ENCODE results near the gene GOLGA7B. TPM values are rescaled to one million over a fixed set of nuclear protein-coding genes. Genes with fewer than 3 reads are reported as not detected.

The GOLGA7B gene
- total and polyA plus RNA-seq, 9 of the 15 experiments (the other 6 are each of a cell fraction or from before 2014, with no cell fraction given): 0.03 to 0.07 (median 0.04) TPM; not detected in 3

GRCh38 chr10:97873569-97873968 is 23.9 kb downstream of the GOLGA7B start:
- ChIA-PET CTCF (ENCODE audit: low intra/inter-chr PET ratio) (no interaction called here), POLR2A (interaction anchor here (0.6 to 1.4 kb wide), 3 partner anchors 13 to 47 kb away, joined by 3 to 5 read pairs (median 3); no protein-coding TSS in a partner anchor)
- Histone ChIP-seq H3K79me2 (ENCODE audit: control insufficient read depth, insufficient read depth, low read length) (no peaks in the 10 kb centered on the region), H3K9ac (ENCODE audit: insufficient read depth in 1 of 2, low read depth in 2 of 2, low read length in 2 of 2) (no peak overlapping the region), H3K27me3 (ENCODE audit: control insufficient read depth in 2 of 2, insufficient read depth in 2 of 2, low read length in 2 of 2) (peaks cover 5 to 26% of the 10 kb centered on the region in 2 experiments; a peak in 4 of 5 replicates), H3K9me1 (ENCODE audit: control insufficient read depth, insufficient read depth, low read length) (no peaks in the 10 kb centered on the region), H3K4me2 (ENCODE audit: insufficient read depth, low read length) (no peak overlapping the region), H3K9me3 (replicated peaks; ENCODE audit: control insufficient read depth, insufficient read depth, low read depth, low read length) (no peaks in the 10 kb centered on the region), H3K4me1 (replicated peaks in 1 of 2; ENCODE audit: control insufficient read depth in 2 of 2, insufficient read depth in 2 of 2, low read length in 2 of 2) (peaks cover 5 to 7% of the 10 kb centered on the region in 2 experiments; a peak in 3 of 5 replicates), H3K4me3 (no peak overlapping the region), H2AFZ (ENCODE audit: low read depth, low read length) (no peak overlapping the region), H4K20me1 (replicated peaks; ENCODE audit: control insufficient read depth, insufficient read depth, low read length) (no peaks in the 10 kb centered on the region), H3K27ac (ENCODE audit: extremely low read depth, low read depth, low read length) (no peak overlapping the region), H3K36me3 (ENCODE audit: control insufficient read depth, insufficient read depth, low read length) (no peaks in the 10 kb centered on the region)
- no peak for FAIRE-seq
- no peak for DNase-seq (ENCODE audit: extremely low read depth in 1 of 4, low spot score in 3 of 4)
- intact Hi-C loops (cut with micrococcal nuclease): no loop called here
- BruUV-seq (replicated peaks): no TSS peak
- in situ Hi-C loops (cut with MboI): loop anchor here (25.0 kb wide), 1 partner anchor 111 kb away; the partner anchor contains the start of gene SFRP5
- 0% methylated on average over 6 of the region's 6 CpGs for WGBS (ENCODE audit: insufficient coverage, low coverage, missing lambda C conversion rate)
- no peak for TF ChIP-seq HBP1 (CRISPR knock-in tag; IDR thresholded peaks at IDR 0.05)
- TF ChIP-seq ZNF184 (CRISPR knock-in tag; IDR thresholded peaks at IDR 0.05): no peak
- no peak for TF ChIP-seq HMG20A (CRISPR knock-in tag; conservative IDR thresholded peaks at IDR 0.05)
- TF ChIP-seq ZNF384 (IDR thresholded peaks at IDR 0.05; ENCODE audit: low read depth, low read length): no peak
- no peak for TF ChIP-seq PHF8 (IDR thresholded peaks at IDR 0.05; ENCODE audit: borderline replicate concordance, low read length)
- TF ChIP-seq ZNF699 (CRISPR knock-in tag; IDR thresholded peaks at IDR 0.05; ENCODE audit: insufficient replicate concordance): no peak
- TF ChIP-seq SMARCC2 (IDR thresholded peaks at IDR 0.05; ENCODE audit: low read depth): no peak
- no peak for TF ChIP-seq E4F1 (CRISPR knock-in tag; IDR thresholded peaks at IDR 0.05; ENCODE audit: borderline replicate concordance)
- TF ChIP-seq GTF2A2 (tag; IDR thresholded peaks at IDR 0.05): no peak
- TF ChIP-seq ARID1B (IDR thresholded peaks at IDR 0.05): no peak
- no peak for TF ChIP-seq POLR2AphosphoS2 (IDR thresholded peaks at IDR 0.05; ENCODE audit: low read length)
- no peak for TF ChIP-seq SP2 (IDR thresholded peaks at IDR 0.05; ENCODE audit: extremely low read depth, low read depth, low read length, poor library complexity, severe bottlenecking)
- no peak for TF ChIP-seq ZBTB2 (IDR thresholded peaks at IDR 0.05)
- no peak for TF ChIP-seq HNRNPUL1 (IDR thresholded peaks at IDR 0.05; ENCODE audit: low read length)
- no peak for TF ChIP-seq ZNF212 (CRISPR knock-in tag; IDR thresholded peaks at IDR 0.05)
- TF ChIP-seq YBX1 (IDR thresholded peaks at IDR 0.05): no peak
- ATAC-seq: no peak

All from K562 (cell line).